ENCODE measurements around the gene TIAM2.

DNA sequence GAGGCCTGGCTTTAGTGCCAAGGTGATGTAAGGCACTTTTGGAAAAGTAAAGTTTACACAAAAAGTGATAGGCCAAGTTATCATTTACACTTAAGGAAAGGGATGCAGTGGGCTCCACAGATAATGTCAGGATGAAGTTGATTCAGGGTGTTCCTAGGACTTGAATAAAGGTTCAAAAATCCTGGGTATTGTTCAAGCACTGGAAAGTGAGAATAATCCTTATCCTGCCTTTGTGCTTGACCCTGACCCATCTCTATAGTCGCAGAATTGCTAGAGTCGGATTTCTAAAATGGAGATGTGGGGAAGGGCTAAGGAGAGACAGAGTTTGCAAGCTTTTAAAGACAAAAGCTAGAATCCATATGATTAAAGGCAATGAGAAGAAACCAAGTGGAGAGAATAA lies 115.6 kb downstream of the TIAM2 start:
- TF ChIP-seq, protein P1, sequence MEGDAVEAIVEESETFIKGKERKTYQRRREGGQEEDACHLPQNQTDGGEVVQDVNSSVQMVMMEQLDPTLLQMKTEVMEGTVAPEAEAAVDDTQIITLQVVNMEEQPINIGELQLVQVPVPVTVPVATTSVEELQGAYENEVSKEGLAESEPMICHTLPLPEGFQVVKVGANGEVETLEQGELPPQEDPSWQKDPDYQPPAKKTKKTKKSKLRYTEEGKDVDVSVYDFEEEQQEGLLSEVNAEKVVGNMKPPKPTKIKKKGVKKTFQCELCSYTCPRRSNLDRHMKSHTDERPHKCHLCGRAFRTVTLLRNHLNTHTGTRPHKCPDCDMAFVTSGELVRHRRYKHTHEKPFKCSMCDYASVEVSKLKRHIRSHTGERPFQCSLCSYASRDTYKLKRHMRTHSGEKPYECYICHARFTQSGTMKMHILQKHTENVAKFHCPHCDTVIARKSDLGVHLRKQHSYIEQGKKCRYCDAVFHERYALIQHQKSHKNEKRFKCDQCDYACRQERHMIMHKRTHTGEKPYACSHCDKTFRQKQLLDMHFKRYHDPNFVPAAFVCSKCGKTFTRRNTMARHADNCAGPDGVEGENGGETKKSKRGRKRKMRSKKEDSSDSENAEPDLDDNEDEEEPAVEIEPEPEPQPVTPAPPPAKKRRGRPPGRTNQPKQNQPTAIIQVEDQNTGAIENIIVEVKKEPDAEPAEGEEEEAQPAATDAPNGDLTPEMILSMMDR (IDR thresholded peaks at IDR 0.05; ENCODE audit: low read length) = no peak
- TF ChIP-seq EZH2 (IDR thresholded peaks at IDR 0.05; ENCODE audit: borderline replicate concordance, low read length) = no peak

Measured in OCI-LY1 (cell line).